K562 (cell line): ENCODE measurements around the gene KLHL35. TPM values are rescaled to one million over a fixed set of nuclear protein-coding genes. Genes with fewer than 3 reads are reported as not detected.

Experiments used
- BMI1 ChIP-seq: fragments of 150-350 bp; IDR thresholded peaks from 2 replicates; pipeline ENCODE4 v1.6.1; 2014; ENCODE audit warnings: low read length
- C11orf30 ChIP-seq: fragments of 450-650 bp; IDR thresholded peaks from 2 replicates; pipeline ENCODE4 v1.6.1; 2016; ENCODE audit warnings: low read depth, mild to moderate bottlenecking
- FOXK2 ChIP-seq, 2 experiments: fragments of 450-650 bp; IDR thresholded peaks in 1 of 2; conservative IDR thresholded peaks in 1 of 2; 2 replicates each; pipeline ENCODE4 v1.6.1; 2016; ENCODE audit warnings: low read depth in 2 of 2, mild to moderate bottlenecking in 1 of 2
- MAFF ChIP-seq: IDR thresholded peaks from 2 replicates; pipeline ENCODE4 v1.6.1; 2012; ENCODE audit warnings: low read length, improper control_type of control experiment
- MAFG ChIP-seq: fragments of 450-650 bp; conservative IDR thresholded peaks from 2 replicates; pipeline ENCODE4 v1.6.1; 2016; ENCODE audit warnings: missing genetic modification characterization, missing compliant biosample characterization
- MTA2 ChIP-seq: fragments of 450-650 bp; IDR thresholded peaks from 2 replicates; pipeline ENCODE4 v1.6.1; 2016; ENCODE audit warnings: low read depth
- PHB ChIP-seq: fragments of 250-450 bp; sonication (Bioruptor Pico); IDR thresholded peaks from 2 replicates; pipeline ENCODE4 v1.5.0; 2021
- PTRF ChIP-seq: fragments of 450-650 bp; IDR thresholded peaks from 2 replicates; pipeline ENCODE4 v1.6.1; 2016; ENCODE audit warnings: mild to moderate bottlenecking, missing genetic modification characterization, missing compliant biosample characterization
- RBM25 ChIP-seq: fragments of 200-400 bp; formaldehyde crosslinking; IDR thresholded peaks from 2 replicates; pipeline ENCODE4 v1.6.1; 2018; ENCODE audit warnings: low read length, low read depth, moderate library complexity; ENCODE audit not compliant: severe bottlenecking
- SREBF1 ChIP-seq: fragments of 150-350 bp; IDR thresholded peaks from 2 replicates; pipeline ENCODE4 v1.6.1; 2014; ENCODE audit warnings: antibody characterized with exemption, low read depth, low read length, borderline replicate concordance
- TBP ChIP-seq: optimal IDR thresholded peaks from 2 replicates; pipeline ENCODE3; 2011; ENCODE audit warnings: low read depth, low read length, improper control_type of control experiment
- ZBTB1 ChIP-seq: sonication (generic); formaldehyde crosslinking; IDR thresholded peaks from 2 replicates; pipeline ENCODE4 v1.8.1; 2023; ENCODE audit warnings: missing genetic modification reagents, low read depth, mild to moderate bottlenecking, borderline replicate concordance
- ZNF175 ChIP-seq: fragments of 200-800 bp; sonication (Bioruptor generic); IDR thresholded peaks from 2 replicates; pipeline ENCODE4 v1.6.1; 2016; ENCODE audit warnings: low read depth, mild to moderate bottlenecking, missing genetic modification characterization, missing compliant biosample characterization
- ZNF354B ChIP-seq: fragments of 250-450 bp; sonication (Bioruptor Pico); IDR thresholded peaks from 2 replicates; pipeline ENCODE4 v1.4.0; 2020
- ZNF668 ChIP-seq: fragments of 250-450 bp; sonication (Bioruptor Pico); IDR thresholded peaks from 2 replicates; pipeline ENCODE4 v1.8.0; 2022; ENCODE audit warnings: mild to moderate bottlenecking, inconsistent platforms
- polyA plus RNA-seq, 8 experiments: library from polyadenylated mRNA; depleted of rRNA in 4 of 8; stranded (reverse) in 5 of 8; unstranded in 3 of 8; fragments of >200 nt; fragmentation: Nextera tagmentation in 2 of 8; fragmentation: Illumina TruSeq in 1 of 8; extraction: Ambion mirVana in 2 of 8; extraction: Trizol in 1 of 8; gene quantifications; 2 replicates each; pipeline versions ENCODE4 v1.2.1 to v1.2.3, GENCODE V29; 2011 to 2014; ENCODE audit warnings: inconsistent platforms in 1 of 8, missing spikeins in 1 of 8
- total RNA-seq, 7 experiments: library from RNA; depleted of rRNA in 6 of 7; stranded (reverse); fragments of >200 nt in 6 of 7; fragmentation: Illumina TruSeq in 2 of 7; extraction: Trizol in 2 of 7; gene quantifications; 2 replicates each; pipeline versions ENCODE4 v1.2.1 to v1.2.3, GENCODE V29; 2011 to 2021; ENCODE audit warnings: low replicate concordance in 1 of 7
- TF ChIP-seq, protein P1 (sequence below): sonication (generic); formaldehyde crosslinking; IDR thresholded peaks from 2 replicates; pipeline ENCODE4 v1.8.0; 2023; ENCODE audit warnings: mild to moderate bottlenecking, missing genetic modification reagents
- TF ChIP-seq, protein P2 (sequence below), 2 experiments: fragments of 450-650 bp in 1 of 2; sonication (generic) in 1 of 2; formaldehyde crosslinking in 1 of 2; IDR thresholded peaks in 1 of 2; conservative IDR thresholded peaks in 1 of 2; 2 replicates each; pipeline versions ENCODE4 v1.6.1 to v1.8.1; 2016 to 2023; ENCODE audit warnings: mild to moderate bottlenecking in 2 of 2, moderate library complexity in 2 of 2, inconsistent platforms in 1 of 2, missing genetic modification reagents in 1 of 2
- TF ChIP-seq, protein P3 (sequence below): fragments of 450-650 bp; IDR thresholded peaks from 2 replicates; pipeline ENCODE4 v1.6.1; 2016; ENCODE audit warnings: borderline replicate concordance
- TF ChIP-seq, protein P4 (sequence below): fragments of 450-650 bp; formaldehyde crosslinking; IDR thresholded peaks from 2 replicates; pipeline ENCODE4 v1.4.0; 2022; ENCODE audit warnings: missing genetic modification characterization
- TF ChIP-seq, protein P5 (sequence below): fragments of 250-450 bp; sonication (Bioruptor Pico); IDR thresholded peaks from 2 replicates; pipeline ENCODE4 v1.4.0; 2020; ENCODE audit warnings: mild to moderate bottlenecking, moderate library complexity, borderline replicate concordance

KLHL35 gene
- total and polyA plus RNA-seq, 9 of the 15 experiments (the other 6 are each of a cell fraction or from before 2014, with no cell fraction given) = not detected

DNA sequence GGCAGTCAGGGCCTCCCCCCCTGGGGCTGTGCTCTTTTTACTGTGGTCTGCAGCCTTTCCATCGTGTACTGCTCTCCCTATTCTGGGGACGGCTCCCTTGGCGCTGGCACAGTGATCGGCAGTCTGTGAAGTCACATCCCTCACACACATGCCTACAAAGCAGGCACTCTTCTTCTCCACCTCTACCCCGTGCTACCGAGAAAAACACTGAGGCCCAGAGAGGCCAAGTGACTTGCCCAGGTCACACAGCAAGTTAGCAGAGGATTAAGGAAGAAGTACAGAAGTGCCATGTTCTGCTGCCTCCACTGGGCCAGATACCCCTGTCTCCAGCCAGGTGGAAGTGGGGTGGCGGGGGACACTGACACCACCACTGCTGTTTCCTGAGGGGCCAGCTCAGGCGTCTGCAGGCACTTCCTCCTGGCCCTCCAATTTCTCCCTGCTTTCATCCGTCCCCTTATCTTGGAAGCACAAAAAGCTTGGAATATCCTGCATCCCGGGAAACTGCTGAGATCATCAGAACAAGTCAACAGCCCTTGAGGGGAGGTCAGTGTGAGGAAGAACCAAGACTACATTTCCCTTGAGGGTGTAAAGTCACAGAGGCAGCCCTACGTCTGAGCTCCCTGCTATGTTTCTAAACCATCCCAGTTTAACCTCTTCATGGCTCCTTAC, 30.2 kb upstream of the KLHL35 start (continued):
- TF ChIP-seq, protein P1, sequence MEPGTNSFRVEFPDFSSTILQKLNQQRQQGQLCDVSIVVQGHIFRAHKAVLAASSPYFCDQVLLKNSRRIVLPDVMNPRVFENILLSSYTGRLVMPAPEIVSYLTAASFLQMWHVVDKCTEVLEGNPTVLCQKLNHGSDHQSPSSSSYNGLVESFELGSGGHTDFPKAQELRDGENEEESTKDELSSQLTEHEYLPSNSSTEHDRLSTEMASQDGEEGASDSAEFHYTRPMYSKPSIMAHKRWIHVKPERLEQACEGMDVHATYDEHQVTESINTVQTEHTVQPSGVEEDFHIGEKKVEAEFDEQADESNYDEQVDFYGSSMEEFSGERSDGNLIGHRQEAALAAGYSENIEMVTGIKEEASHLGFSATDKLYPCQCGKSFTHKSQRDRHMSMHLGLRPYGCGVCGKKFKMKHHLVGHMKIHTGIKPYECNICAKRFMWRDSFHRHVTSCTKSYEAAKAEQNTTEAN (CRISPR knock-in tag) = no peak
- TF ChIP-seq ZNF668 = no peak
- TF ChIP-seq, protein P2, sequence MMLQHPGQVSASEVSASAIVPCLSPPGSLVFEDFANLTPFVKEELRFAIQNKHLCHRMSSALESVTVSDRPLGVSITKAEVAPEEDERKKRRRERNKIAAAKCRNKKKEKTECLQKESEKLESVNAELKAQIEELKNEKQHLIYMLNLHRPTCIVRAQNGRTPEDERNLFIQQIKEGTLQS (IDR thresholded peaks at IDR 0.05) = no peak
- TF ChIP-seq, protein P2 (CRISPR knock-in tag; conservative IDR thresholded peaks at IDR 0.05) = no peak
- TF ChIP-seq MAFF = peak; percentile 28; the same call in 1 of the 2 replicates
- TF ChIP-seq MTA2 = no peak
- no peak for TF ChIP-seq TBP
- TF ChIP-seq C11orf30 = 0 out of 2 replicates have a peak, but pooled peaks have one; percentile 45
- TF ChIP-seq ZNF175 (CRISPR knock-in tag) = no peak
- TF ChIP-seq PHB (CRISPR knock-in tag) = no peak
- no peak for TF ChIP-seq BMI1
- TF ChIP-seq PTRF (tag) = no peak
- TF ChIP-seq FOXK2 (conservative IDR thresholded peaks at IDR 0.05 in 1 of 2, IDR thresholded peaks at IDR 0.05 in 1 of 2; ENCODE audit: low read depth in 2 of 2) = no peak
- no peak for TF ChIP-seq SREBF1
- TF ChIP-seq ZNF354B (CRISPR knock-in tag) = no peak
- TF ChIP-seq, protein P3, sequence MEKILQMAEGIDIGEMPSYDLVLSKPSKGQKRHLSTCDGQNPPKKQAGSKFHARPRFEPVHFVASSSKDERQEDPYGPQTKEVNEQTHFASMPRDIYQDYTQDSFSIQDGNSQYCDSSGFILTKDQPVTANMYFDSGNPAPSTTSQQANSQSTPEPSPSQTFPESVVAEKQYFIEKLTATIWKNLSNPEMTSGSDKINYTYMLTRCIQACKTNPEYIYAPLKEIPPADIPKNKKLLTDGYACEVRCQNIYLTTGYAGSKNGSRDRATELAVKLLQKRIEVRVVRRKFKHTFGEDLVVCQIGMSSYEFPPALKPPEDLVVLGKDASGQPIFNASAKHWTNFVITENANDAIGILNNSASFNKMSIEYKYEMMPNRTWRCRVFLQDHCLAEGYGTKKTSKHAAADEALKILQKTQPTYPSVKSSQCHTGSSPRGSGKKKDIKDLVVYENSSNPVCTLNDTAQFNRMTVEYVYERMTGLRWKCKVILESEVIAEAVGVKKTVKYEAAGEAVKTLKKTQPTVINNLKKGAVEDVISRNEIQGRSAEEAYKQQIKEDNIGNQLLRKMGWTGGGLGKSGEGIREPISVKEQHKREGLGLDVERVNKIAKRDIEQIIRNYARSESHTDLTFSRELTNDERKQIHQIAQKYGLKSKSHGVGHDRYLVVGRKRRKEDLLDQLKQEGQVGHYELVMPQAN = no peak
- TF ChIP-seq MAFG (tag) = peak; percentile 29; the same call in 1 of the 2 replicates
- TF ChIP-seq, protein P4, sequence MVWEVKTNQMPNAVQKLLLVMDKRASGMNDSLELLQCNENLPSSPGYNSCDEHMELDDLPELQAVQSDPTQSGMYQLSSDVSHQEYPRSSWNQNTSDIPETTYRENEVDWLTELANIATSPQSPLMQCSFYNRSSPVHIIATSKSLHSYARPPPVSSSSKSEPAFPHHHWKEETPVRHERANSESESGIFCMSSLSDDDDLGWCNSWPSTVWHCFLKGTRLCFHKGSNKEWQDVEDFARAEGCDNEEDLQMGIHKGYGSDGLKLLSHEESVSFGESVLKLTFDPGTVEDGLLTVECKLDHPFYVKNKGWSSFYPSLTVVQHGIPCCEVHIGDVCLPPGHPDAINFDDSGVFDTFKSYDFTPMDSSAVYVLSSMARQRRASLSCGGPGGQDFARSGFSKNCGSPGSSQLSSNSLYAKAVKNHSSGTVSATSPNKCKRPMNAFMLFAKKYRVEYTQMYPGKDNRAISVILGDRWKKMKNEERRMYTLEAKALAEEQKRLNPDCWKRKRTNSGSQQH (CRISPR knock-in tag) = no peak
- TF ChIP-seq, protein P5, sequence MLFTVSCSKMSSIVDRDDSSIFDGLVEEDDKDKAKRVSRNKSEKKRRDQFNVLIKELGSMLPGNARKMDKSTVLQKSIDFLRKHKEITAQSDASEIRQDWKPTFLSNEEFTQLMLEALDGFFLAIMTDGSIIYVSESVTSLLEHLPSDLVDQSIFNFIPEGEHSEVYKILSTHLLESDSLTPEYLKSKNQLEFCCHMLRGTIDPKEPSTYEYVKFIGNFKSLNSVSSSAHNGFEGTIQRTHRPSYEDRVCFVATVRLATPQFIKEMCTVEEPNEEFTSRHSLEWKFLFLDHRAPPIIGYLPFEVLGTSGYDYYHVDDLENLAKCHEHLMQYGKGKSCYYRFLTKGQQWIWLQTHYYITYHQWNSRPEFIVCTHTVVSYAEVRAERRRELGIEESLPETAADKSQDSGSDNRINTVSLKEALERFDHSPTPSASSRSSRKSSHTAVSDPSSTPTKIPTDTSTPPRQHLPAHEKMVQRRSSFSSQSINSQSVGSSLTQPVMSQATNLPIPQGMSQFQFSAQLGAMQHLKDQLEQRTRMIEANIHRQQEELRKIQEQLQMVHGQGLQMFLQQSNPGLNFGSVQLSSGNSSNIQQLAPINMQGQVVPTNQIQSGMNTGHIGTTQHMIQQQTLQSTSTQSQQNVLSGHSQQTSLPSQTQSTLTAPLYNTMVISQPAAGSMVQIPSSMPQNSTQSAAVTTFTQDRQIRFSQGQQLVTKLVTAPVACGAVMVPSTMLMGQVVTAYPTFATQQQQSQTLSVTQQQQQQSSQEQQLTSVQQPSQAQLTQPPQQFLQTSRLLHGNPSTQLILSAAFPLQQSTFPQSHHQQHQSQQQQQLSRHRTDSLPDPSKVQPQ (CRISPR knock-in tag) = no peak
- TF ChIP-seq RBM25 = peak; percentile 58
- TF ChIP-seq ZBTB1 (CRISPR knock-in tag) = no peak
